ENCODE measurements around the gene ZNF784. TPM values are rescaled to one million over a fixed set of nuclear protein-coding genes. Genes with fewer than 3 reads are reported as not detected.

ZNF784 gene, protein sequence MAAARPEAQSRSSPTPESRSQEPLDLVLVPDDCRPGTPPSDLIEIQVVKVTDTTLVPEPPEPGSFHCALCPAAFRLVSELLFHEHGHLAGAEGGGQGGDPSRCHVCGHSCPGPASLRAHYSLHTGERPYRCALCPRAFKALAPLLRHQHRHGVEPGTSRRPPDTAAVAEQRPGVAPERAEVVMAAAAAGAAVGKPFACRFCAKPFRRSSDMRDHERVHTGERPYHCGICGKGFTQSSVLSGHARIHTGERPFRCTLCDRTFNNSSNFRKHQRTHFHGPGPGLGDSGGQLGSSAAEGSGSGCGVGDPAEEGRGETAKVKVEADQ
- total RNA-seq = 1 to 10 TPM; 7.2 to 8.1 TPM

DNA sequence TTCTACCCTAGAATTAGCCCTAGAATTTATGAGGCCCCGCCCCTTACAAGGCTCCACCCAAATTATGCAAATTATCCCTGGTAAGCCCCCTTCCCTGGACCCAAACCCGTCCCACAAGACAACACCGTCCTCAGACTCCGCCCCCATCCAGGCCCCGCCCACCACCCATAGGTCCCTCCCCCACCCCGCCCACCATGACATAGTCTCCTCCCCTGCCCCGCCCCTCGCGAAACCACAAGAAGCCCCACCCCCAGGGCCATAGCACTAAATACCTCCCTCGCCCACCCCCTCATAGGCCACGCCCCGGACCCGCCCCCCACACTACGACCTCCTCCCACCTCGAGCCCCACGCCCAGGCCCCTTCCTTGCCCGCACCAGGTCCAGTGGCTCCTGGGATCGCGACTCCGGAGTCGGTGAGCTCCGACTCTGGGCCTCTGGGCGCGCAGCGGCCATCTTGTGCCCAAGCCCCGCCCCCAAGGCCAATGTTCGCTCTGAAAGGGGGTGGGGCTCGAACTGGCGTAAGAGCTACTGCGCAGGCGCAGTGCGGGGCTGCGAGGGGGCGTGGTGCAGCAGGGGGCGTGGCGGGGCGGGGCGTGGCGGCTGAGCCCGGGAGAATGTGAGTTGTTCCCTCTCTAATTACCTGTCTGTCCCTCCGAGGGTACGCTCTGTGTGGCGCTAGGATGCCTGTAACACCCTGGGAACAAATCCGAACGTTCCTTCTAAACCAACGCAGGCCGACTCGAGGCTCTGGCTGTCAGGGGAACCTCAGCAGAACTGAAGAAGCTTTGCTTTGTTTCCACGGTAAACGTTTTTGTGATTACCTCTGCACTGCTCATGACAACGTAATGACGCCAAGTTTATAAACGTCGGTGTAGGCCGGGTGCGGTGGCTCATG is at the start of gene ZNF784:
TSS of gene ZNF784 (minus strand) at position 458 of the 895 bp plus-strand sequence. CDS start at position 453, 5 bp downstream.

DNA sequence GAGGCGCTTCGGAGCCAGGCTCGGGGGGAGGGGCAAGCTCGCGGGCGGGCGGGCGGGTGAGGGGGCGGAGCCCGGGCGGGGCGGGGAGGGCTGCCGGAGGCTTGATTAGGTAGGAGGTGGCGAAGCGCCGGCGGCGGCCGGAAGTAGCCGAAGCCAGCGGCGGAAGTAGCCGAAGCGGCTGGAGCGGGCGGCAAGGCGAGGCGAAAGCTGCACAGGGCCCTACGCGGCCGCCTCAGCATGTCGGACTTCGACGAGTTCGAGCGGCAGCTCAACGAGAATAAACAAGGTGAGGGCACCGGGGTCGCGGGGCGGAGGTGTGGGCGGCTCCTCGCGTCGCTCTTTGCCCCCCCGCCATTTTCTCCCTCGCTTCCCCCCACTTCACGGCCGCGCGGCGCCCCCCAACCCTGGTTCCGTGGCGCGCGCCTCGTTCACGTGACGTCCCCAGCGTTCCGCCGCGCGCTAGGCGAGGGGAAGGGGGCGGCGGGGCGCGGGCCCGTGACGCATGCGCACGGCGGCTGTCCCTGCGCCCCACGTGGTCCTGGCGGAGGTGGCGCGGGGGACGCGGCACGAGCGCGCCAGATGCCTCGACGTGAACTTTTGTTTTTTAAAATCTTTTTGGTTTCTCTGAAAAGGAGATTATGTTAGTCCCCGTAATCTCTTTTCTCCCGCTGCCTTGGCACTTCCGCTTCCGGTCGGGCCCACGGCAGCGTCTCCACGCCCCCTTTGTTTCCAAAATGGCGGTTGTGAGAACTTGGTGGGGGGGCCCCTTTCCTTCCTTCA is 30.7 kb upstream of the ZNF784 start, which contains the start of gene U2AF2:
TSS of gene U2AF2 (plus strand) at position 168 of the 780 bp plus-strand sequence. CDS start at position 238, 70 bp downstream.

DNA sequence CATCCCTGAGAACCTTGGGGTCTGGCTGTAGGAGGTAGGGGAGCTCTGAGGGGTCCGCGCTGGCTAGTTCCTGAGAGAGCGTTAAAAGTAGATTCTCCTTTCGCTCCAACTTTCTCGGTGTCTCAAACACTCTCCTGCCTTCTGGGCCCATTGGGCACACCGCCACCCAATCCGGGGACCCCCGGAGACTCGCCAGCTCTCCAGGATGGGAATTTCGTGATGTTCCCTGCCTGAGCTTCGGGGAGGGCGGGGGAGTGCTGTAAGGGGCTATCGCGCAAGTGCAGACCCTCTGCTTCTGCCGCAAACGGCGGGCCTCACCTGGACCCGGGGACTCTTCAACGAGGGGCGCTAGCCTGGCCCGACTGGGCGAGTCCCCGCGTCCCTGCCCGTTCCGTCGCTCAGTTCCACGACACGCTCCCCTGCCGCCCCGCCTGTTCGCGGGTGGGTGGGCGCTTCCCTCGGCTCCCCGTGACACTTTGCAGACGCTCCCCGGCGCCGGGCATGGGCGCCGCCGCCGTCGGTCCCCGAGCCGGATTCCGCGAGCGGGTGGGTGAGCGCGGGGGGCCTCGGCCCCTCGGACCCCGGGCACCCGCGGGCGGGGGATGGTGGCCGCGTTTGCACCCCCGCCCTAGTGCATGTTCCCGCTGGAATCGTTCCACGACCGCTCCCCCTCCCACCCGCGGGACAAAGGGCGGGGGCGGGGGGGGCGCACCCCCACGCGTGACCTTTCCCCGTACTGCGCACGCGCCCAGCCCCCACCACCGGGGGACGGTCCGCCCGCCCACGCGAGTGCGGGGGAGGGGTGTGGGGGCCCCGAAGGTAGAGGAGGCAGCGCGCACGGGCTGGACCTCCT is 23.6 kb upstream of the ZNF784 start, which contains the start of gene CCDC106:
TSS of gene CCDC106 (plus strand) at position 481 of the 853 bp plus-strand sequence. CDS start 835 bp downstream, outside the sequence.

DNA sequence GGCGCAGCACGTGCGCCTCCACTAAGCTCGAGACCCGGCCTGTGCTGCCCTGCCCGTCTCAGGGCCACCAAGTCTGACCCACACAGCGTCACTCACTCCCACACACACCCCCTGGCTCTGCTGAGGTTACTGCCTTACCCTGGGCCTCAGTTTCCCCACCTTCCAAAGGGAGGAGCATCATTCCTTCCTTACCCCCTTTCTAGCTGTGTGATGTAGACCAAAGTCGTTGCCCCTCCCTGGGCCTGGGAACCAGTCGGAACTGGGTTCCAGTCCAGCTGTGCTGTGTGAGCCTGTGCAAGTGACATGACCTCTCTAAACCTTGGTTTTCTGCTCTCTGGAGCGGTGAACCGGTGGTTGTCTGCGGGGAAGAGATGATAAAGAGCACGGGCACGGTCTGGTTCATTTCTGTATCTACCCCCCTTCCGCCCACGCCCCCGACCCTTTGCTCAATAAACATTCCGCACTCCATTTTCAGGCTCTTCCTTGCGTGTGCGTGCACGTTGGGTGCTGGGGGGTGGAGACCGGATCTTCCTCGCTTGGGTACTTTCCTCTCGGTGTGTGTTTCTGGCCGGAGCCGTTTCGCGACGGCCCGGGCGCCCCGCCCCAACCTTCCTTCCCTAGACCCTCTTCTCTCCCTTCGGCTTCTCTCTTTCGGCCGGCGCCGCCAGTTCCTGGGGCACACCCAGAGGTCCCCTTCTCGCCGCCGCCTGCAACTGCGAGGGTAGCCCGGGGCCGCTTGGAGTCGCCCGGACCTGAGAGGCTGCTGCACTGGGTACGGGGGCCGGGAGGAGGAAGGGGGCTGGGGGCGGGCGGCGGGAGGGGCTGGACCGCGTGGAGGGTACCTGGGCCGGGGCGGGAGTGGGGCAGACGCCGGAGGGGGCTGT is 18.9 kb upstream of the ZNF784 start, which contains the start of gene ZNF581:
TSS of gene ZNF581 (plus strand) at position 647 of the 884 bp plus-strand sequence. CDS start 923 bp downstream, outside the sequence.

DNA sequence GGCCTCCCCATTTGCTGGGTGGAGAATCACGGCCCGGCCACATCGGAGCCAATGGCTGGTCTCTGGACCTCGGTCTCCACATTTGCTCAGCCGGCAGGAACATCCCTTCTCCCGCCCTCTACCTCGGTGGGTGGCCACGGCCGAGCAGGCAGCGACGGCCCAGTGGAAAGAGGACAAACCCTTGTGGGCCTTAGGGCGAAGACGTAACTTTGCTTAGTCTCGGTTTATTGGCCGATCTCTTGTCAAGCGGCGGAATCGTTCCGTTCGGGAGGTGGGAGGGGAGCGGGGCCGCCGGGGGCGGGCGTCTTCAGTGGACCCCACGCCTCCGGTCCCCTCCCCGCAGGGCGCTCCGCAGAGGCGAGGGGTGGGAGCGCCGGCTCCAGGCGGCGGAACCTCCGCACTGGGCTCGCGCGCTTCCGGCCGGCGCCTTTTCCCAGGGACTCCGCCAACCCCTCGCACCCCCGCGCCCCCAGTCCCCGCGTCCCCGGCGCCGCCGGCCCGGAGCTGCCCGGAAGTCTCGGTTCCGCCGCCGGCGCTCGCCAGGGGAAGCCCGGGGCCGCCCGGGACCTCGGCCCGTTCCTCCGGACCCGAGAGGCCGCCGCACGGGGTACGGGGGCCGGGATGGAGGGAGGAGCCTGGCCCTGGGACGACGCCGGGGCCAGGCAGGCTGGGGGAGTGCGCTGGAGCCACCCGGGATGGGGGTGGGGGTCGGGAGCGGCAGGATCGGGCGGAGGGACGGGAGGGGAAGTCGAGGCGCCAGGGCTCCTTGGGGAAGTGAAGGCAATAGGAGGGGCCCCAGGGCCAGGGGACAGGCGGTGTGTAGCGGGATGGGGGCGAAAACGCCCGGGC is 16.4 kb upstream of the ZNF784 start, which contains the start of gene ZNF580:
TSS of gene ZNF580 (plus strand) at position 426 of the 849 bp plus-strand sequence. CDS start 1,507 bp downstream, outside the sequence.

DNA sequence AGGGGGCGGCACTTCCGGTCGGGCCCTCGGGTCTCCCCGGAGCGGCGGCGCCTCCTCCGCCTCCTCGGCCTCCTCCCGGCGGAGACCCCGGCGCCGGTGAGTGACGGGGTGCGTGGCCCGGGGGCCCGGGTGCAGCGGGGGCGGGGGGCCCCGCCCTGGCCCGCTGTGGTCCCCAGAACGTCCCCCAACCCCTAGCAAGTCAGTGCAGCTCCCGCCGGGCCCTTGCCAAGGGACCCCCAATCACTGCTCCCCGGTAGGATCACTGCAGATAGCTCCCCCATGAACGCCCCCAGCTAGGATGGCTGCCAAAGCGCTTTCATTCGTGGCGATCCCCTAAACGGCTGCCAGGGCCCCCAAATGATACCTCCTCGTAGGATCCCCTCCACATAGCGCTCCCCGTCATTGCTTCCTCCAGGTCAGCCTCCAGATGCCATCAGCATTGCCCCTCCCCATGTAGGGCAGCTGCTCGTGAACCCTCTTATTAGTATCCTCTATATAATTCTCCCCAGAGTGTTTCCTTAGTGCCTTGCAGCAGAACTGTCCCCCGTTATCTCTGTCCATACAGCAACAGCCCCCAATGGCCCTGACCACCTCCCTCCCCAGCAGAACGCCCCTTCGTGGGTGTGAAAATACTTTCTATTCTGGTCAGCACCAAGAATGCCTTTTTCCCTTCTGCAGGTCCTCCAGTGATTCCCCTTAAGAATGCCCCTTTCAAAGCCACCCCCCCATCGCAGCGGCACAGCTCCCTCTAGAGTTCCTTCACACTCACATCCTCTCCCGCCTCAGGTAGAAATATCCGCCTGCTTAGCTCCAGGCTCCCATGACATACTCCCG is 18.5 kb downstream of the ZNF784 start, which contains the start of gene ZNF865:
TSS of gene ZNF865 (plus strand) at position 11 of the 834 bp plus-strand sequence. CDS start 7,972 bp downstream, outside the sequence.

DNA sequence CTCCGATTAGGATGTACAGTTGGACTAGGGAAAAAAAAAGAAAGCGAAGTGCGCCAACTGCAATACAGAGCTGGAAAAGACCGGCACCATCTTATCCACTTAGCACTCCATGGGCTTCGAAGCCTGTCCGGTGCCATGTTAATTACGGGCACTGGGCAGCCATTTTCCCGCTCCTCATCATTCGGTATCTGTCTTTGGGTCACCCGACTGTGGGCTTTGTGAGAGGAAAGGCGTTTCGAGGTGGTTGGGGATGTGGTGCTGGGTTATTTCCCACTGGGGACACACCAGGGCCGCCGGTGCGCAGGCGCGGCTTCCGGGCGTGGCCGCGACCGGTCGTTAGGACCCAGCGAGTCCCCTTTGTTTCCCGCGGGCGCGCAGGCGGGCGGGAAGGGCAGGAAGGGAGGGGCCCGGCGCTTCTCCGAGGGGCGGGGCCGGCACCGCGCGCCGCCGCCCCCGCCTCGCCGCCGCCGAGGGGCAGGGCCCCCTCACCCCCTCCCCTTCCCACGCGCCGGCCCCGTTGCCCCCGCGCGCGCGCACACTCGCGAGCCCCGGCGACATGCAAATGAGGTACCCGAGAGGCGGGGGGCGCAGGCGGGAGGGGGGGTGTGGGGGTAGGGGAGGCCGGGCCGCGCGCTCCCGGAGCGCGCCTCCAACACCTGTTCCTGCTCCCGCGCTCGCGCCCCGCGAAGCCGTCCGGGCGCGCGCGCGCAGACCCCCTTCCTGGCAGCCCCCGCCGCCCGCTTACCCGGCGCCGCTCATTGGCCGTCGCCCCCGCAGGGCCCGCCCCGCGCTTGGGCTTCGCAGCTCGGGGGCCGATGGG is 24.3 kb downstream of the ZNF784 start, which contains the start of gene ZNF524:
TSS of gene ZNF524 (plus strand) at position 447 of the 820 bp plus-strand sequence. CDS start 1,825 bp downstream, outside the sequence.

DNA sequence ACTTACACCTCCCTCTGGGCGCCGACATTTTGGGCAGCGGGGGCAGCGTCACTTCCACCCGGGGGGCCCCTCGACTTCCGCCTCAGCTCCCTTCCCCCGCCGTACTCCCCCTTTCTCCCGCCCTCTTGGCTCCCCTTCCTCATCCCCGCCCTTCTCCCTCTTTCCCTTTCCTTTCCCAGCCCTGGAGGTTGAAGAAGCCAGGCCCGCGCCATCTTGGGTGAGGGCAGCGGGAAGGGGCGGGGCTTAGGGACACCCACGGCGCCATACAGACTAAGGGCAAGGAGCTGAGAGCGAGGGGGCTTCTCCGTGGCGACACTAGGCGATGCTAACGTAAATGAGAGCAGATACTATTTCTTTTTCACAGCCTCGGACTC is 24.9 kb downstream of the ZNF784 start, which contains the start of gene FIZ1:
TSS of gene FIZ1 (minus strand) at position 50 of the 374 bp plus-strand sequence. CDS start 1,652 bp downstream, outside the sequence.

DNA sequence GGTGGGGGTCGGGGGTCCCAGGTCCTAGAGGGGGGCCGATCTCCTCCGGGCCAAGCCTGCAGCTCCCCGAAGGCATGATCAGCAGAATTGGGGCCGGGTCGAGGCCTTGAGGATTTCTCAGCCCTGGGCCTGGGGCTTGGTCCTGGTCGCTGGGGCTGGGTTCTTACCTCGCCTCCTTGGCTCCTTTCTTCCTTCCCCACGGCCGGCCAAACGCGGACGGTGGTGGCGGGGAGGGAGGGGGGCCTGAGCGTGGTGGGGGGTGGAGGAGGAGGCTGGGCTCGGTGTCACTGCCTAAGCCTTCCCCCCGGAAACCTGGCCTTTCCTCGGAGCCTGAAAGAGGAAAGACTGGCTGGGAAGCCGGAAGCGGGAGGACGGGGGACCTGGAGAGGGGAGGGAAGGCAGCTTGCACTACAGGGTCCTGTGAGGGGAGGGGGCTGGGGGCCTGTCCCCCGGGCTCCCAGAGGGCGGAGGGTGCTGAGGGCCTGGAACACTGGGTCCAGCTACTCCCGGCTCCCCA is 43.7 kb downstream of the ZNF784 start, which contains the start of gene ZNF579:
TSS of gene ZNF579 (minus strand) at position 221 of the 517 bp plus-strand sequence. CDS start 1,209 bp downstream, outside the sequence.

Other genes with a start within 250 kb of the ZNF784 start
- not detected for gene TMEM190, start 247.7 kb downstream of the ZNF784 start, total RNA-seq
- 10 to 100 TPM; 28.2 to 31.1 TPM for gene TMEM238, start 240.3 kb downstream of the ZNF784 start, total RNA-seq
- 1,000 to 10,000 TPM; 3,962 to 3,998 TPM for gene RPL28, start 238.6 kb downstream of the ZNF784 start, total RNA-seq
- gene UBE2S, start 216.8 kb downstream of the ZNF784 start, total RNA-seq = 100 to 1,000 TPM; 146 to 148 TPM
- not detected for gene SHISA7, start 181.3 kb downstream of the ZNF784 start, total RNA-seq
- gene ISOC2, start 162.9 kb downstream of the ZNF784 start, total RNA-seq = 10 to 100 TPM; 15.7 to 16.6 TPM
- gene C19orf85, start 159.8 kb downstream of the ZNF784 start, total RNA-seq = not detected
- gene ZNF628, start 147.9 kb downstream of the ZNF784 start, total RNA-seq = 10 to 100 TPM in 1 of 2 experiments, 1 to 10 TPM in 1; 8.2 to 11.3 TPM
- gene NAT14, start 139.4 kb downstream of the ZNF784 start, total RNA-seq = 1 to 10 TPM; 8.7 to 8.8 TPM
- under 1 TPM; 0.12 to 0.53 TPM for gene SSC5D, start 136.1 kb downstream of the ZNF784 start, total RNA-seq
- gene SBK2, start 87.4 kb downstream of the ZNF784 start, total RNA-seq = not detected
- not detected for gene SBK3, start 79.0 kb downstream of the ZNF784 start, total RNA-seq
- gene ZNF579, start 43.7 kb downstream of the ZNF784 start, total RNA-seq = 1 to 10 TPM; 6.4 to 7.8 TPM
- gene FIZ1, start 25.0 kb downstream of the ZNF784 start, total RNA-seq = 10 to 100 TPM; 14.7 to 16.3 TPM
- gene ZNF524, start 24.3 kb downstream of the ZNF784 start, total RNA-seq = 10 to 100 TPM; 33.7 to 35.0 TPM
- gene ZNF865, start 18.9 kb downstream of the ZNF784 start, total RNA-seq = 10 to 100 TPM; 16.1 to 16.2 TPM
- gene ZNF580, start 16.4 kb upstream of the ZNF784 start, total RNA-seq = 10 to 100 TPM; 41.8 to 50.6 TPM
- 10 to 100 TPM; 39.1 to 39.3 TPM for gene ZNF581, start 19.1 kb upstream of the ZNF784 start, total RNA-seq
- 1 to 10 TPM; 8.8 to 8.9 TPM for gene CCDC106, start 23.6 kb upstream of the ZNF784 start, total RNA-seq
- gene U2AF2, start 30.5 kb upstream of the ZNF784 start, total RNA-seq = 100 to 1,000 TPM; 221 to 225 TPM
- 10 to 100 TPM; 55.7 to 56.8 TPM for gene EPN1, start 50.7 kb upstream of the ZNF784 start, total RNA-seq
- not detected for gene NLRP9, start 113.8 kb upstream of the ZNF784 start, total RNA-seq
- gene RFPL4A, start 134.5 kb upstream of the ZNF784 start, total RNA-seq = not detected
- gene RFPL4AL1, start 144.6 kb upstream of the ZNF784 start, total RNA-seq = not detected
- not detected for gene NLRP11, start 207.4 kb upstream of the ZNF784 start, total RNA-seq
- not detected for gene NLRP4, start 212.0 kb upstream of the ZNF784 start, total RNA-seq

All from activated naive CD4-positive, alpha-beta T cell treated with anti-CD3 and anti-CD28 coated beads, Interleukin-2, amount 10 ng/mL, durations not matched to agents 5 hours and 36 hours (primary cell).